GM18505 (cell line): ENCODE data around the gene HDAC4.

Source experiments
- ATAC-seq: cut with Tn5 transposase; IDR thresholded peaks from one replicate; pipeline ENCODE4 v1.9.1; 2021; ENCODE audit not compliant: unreplicated experiment
- POLR2A ChIP-seq: IDR thresholded peaks from 4 replicates; pipeline ENCODE4 v1.6.1; 2011; ENCODE audit warnings: borderline replicate concordance; ENCODE audit not compliant: insufficient read depth, insufficient read length; ENCODE audit errors: extremely low read depth

The HDAC4 gene

DNA sequence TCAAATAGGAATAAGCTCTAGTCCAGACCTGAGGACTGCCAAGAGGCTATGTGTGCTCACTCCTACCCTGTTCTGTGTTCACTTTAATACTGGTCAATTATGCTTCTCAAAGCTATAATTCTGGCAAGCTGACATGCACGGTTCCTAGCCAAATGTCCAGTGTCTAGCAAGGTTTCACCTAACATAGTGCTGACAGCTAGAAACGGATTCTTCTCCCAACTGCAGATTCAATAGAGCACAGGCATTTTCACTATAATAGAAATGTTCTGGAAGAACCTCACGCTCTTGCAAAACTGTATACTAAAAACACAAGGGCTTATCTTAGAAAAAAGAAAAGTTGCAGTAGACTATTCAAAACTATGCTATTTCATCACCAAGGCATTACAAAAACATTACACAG, 45.1 kb downstream of the HDAC4 start:
- ATAC-seq, result no peak
- no peak for TF ChIP-seq POLR2A

DNA sequence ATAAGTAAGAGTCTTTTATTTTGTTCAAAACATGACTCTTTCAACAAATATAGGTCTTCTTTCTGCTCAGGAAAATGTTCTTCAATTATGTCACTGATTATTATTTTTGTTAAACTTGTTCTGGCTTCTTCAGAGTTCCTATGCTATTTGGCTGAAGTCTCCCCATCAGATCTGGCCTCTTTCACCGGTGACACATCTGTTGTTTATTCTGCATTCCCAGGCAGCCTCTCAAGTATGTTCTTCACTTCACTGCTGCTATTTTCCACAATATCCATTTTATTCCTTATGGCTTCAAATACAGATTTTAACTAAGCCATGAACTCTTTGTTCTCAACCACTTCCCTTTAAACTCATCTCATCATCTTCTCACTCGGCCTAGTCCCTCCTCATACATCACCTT, 45.7 kb downstream of the HDAC4 start:
- ATAC-seq, result no peak
- no peak for TF ChIP-seq POLR2A

DNA sequence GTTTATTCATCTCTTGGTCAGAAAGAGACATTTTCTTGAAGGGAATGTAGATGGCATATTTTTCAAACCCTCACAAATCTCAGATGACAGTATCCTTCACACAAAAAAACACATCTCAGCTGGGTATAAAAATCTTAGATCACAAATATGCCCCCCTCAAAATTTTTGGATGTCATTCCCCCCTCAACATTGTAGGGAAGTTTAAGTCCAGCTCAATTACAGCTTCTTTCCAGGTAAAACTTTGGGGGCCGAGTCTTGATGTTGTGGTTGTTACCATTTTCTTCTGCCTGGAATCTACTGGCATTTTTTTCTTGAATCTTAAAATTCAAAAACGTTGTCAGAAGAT, 46.1 kb downstream of the HDAC4 start:
- TF ChIP-seq POLR2A, result no peak
- no peak for ATAC-seq

DNA sequence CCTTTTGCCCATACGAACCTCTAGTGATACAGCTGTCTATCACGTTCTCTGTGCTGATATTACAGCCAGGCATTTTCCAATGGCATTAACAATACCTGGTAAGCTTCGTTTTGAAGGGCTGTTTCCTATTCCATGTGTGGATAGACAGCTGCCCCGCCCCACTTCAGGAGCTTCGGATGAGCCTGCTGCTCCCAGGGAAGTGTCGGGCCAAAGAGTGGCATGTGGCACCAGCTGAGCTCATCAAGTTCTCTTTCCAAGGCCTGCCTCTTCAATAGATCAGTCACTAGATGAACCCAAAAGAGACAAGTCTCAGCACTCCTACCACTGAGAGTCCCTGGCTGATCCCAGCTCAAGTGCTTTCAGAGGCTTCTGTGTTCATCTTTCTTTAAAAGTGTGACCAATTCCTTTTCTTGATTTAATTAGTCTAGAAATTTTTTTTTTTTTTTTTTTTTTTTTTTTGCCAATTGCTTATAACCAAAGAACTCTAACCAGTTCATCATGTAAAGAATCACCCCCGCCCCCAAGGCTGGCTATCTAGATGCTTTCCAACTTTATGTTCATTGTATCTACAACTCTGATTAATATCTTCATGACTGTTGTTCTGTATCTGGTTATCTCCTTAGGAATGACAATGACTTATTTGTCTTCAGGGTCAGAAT, 46.6 kb downstream of the HDAC4 start:
- no peak for ATAC-seq
- TF ChIP-seq POLR2A, result no peak

DNA sequence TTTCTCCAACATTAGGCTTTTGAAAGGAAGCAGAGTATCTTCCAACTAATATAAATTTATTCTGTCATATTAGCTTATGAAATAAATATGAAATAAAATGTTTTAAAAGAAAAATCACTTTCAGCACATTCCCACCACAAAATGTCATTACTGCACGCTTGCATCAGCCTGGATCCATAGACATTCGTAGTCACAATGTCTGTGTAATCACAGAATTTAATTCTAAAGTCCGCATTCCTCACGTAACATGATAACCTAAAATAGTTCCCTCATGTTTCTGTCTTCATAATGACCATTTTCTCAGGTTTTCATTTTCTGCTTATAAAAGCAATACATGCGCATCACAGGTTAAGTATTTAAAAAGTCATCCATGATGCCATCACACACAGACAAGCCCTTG, 47.1 kb downstream of the HDAC4 start:
- TF ChIP-seq POLR2A, result no peak
- ATAC-seq, result no peak

DNA sequence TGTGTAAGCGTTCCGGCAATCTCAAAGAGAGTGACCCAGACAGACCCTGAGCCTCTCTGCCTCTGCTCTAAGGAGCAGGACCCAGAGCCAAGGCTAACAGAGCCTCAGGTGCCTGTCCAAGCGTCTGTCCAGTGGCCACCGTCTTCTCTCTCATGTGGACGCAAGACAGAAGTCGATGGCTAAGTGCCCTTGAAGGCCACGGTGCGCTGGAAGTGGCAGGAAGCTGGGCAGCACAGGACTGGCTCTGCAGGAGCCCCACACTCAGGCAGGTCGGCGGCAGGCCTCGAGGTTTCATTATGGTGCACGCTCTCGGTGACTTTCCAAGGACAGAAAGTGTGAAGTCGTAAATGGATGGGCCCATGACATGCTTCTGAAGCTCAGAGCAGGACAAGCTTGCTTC, 49.1 kb downstream of the HDAC4 start:
- no peak for ATAC-seq
- no peak for TF ChIP-seq POLR2A

DNA sequence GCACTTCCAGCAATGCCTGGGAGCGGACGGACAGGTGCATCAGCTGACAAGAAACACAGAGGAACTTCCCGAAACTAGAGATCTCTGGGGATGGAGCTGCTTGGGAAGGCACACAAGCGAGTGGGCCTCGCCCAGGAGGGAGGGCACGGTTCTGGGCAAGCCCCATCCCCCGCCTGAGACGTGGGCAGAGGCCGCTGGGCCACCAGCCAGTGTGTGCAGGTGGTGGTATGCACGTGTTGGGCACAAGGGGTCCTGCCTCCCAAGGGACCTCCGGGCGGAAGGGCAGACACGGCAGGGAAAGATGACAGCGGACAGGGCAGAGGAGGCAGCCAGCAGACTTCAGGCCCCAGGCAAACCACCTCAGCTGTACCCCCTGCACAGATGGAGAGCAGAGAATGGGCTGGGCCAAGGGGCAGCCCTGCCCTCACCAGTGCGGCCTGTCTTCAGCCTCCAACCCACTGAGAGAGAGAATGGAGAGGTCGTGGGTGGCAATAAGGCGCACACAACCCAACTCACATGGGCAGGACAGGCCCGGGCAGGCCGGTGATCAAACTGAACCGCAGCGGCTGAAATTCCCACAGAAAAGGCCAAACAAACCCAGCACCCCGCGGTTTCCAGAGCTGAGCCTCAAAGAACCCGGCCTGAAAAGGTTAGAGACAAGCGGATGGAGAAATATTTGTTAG, 51.2 kb downstream of the HDAC4 start:
- TF ChIP-seq POLR2A, result no peak
- no peak for ATAC-seq

DNA sequence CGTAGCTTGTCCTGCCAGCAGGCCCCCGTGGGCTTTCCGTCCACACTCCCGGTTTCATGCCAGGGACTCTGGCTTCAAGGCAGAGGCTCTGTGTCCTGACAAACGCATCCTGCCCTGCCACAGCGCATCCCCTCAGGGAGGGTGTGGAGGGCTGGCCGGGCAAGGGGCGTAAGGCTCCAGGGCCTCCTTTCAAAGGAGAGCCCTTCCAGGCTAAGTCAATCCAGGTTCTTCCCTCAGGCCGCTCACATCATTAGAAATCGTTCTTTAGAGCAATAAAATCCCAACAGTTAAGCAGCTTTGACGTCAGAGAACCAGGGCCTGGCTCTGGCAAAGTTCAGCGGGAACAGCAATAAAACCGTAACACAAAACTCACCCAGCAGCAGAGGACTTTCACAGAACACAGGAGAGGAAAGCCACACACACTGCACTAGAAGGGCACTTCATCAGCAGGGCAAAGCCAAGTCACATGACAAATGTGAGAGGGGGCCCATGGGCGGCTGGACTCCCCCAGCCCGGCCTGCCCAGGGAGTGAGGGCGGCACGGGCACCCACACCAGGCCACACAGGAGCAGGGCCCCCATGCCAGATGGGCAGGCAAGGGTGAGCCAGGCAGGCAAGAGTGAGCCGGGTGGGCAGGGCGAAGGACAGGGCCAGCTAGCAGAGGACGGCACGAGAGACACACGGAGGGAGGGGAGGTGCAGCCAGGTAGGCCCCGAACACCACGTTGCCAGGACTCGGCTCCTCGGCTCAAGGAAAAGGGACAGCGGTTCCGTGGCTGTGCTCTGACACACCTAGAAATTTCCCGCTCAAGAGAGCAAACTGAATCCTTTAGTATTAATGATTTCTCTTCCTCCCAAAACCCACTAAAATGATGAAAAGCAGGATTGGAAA, 52.0 kb downstream of the HDAC4 start:
- no peak for ATAC-seq
- TF ChIP-seq POLR2A, result no peak

DNA sequence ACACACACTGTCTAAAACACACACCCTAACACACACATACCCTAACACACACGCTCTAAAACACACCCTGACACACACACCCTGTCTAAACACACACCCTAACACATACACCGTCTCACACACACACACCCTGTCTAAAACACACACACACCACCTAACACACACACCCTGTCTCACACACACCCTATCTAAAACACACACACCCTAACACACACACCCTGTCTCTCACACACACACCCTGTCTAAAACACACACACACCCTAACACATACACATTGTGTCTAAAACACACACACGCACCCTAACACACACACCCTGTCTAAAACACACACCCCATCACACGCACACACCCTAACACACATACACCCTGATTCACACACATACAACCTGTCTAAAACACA, 54.1 kb downstream of the HDAC4 start:
- no peak for TF ChIP-seq POLR2A
- no peak for ATAC-seq

DNA sequence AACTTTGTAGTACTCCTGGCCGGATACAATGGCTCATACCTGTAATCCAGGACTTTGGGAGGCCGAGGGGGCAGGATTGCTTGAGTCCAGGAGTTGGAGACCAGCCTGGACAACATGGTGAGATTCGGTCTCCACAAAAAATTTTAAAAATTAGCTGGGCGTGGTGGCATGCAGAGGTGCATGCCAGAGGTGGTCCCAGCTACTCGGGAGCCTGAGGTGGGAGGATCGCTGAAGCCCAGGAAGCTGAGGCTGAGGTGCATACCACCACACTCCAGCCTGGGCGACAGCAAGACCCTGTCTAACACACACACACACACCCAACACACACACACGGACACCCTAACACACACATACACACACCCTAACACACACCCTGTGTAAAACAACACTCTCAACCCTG, 55.6 kb downstream of the HDAC4 start:
- no peak for TF ChIP-seq POLR2A
- no peak for ATAC-seq

DNA sequence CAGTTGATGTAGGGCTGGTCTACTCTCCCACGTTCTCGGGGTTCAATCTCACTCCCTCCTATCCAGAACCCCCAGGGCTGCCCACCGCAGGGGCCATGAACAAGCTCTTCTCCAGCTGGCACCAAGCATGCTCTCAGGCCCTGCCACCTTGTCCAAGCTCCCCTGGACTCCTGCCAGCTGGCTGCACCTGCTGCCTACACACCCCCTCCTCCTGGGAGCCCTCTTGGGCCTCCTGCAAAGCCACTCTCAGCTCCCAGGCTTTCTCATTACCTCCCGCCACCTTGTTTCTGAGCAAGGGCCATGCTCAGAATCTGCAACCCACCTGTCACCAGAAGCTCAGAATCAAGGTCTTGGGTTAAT, 56.0 kb downstream of the HDAC4 start:
- TF ChIP-seq POLR2A, result no peak
- no peak for ATAC-seq

DNA sequence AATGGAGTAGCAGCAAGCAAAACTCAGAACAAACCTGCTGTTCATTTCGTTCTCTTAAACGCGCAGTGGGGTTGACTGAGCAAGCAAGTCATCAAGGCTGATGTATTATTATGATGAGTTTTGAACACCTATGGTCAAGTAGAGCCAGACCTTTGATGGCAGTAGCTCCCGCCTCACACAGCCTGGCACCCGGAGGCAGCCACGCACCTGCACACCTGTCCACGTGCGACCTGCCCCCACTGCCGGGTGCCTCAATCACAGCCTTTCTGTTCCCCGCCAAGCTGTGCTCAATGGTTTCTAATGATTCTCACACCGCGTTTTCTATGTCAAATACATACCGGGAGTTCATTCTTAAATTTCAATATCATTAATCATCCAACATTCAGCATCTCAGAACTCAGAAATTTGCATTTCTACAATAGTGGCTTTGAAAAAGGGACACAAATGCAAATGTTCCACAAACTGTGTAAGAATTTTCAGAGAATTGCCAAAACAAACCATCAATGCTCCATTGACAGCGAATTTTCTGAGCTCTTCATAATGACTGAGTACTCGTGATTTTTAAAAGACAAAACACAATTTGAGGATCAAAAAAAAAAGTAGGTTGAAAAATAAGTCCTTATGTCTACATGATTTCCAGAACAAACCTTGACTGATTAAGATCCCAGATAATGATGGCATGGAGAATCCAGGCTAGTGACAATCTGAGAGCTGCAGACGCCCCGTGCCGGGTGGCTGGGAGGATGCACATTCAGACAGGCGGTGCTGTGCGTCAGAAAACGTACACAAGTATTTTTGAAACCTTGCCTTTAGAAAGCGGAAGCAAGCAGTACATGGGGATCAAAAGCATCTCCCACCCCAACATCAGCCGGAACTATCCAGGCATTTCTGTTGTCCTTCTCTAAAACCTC, 56.6 kb downstream of the HDAC4 start:
- no peak for TF ChIP-seq POLR2A
- ATAC-seq, result no peak

DNA sequence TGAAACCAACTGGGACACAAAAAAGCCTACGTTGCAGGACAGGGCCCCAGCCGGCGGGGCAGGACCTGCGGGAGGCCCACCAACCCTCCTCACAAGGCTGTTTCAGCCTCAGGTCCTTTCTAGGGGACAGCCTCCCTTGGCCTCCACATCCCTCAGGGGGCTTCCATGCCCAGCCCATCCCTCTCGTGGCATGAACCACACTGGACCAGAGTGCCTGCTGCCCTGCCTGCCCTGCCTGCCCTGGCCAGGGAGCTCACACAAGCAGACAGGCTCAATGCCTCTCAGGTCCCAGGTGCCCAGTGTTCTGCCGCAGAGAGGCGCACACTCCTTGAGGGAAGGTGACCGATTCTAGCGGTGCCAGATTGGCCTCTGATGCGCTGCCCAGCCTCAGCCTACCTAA, 57.4 kb downstream of the HDAC4 start:
- no peak for ATAC-seq
- no peak for TF ChIP-seq POLR2A

DNA sequence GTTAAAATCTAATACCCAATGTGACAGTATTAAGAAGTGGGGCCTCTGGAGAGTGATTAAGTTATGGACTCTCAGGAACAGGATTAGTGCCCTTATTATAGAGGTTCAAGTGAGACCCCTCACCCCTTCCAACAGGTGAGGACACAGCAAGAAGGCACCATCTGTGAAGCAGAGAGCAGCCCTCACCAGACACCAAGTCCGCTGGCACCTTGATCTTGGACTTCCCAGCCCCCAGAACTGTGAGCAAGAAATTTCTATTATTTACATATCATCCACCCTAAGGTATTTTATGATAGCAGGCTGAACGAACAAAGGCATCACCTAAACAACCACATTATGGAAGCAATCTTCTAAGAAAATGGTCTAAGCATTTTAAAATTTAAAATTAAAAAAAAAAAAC, 59.0 kb downstream of the HDAC4 start:
- no peak for TF ChIP-seq POLR2A
- ATAC-seq, result no peak

DNA sequence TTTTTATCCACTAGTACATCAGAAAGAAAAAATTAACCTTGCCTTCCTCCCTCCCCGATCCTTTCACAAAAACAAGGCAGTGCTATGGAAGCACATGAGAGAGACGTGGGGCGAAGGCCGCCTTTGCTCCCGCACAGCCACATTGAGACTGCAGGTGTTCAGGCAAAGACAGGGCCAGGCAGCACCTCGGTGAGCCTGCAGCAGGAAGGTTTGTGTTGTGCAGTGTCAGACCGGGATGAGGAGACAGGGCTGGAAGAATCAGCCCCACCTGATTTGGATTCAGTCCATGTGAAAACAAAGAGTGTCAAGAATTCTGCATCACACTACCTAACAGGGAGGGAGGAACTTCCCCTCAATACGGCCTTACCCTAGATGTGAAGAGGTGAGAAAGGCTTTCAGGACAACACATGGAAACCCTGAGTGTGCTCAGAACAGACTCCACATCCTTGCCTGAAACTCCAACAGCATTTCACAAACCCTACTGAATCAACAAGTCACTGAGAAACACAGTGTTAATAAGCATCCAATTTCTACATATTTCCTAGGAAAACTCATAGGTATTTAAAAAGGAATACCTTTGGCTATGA, 59.6 kb downstream of the HDAC4 start:
- ATAC-seq, result no peak
- TF ChIP-seq POLR2A, result no peak
